Gastrocnemius medialis (tissue), 4 donors: Measurements from ENCODE around the gene CHL1.

Source experiments
- CTCF ChIP-seq, 5 experiments: fragments of 450-650 bp in 3 of 5; fragments of 200-600 bp in 2 of 5; sonication (generic) in 2 of 5; IDR thresholded peaks in 4 of 5; conservative IDR thresholded peaks in 1 of 5; 1 replicate in 4 of 5; 2 replicates in 1 of 5; pipeline ENCODE4 v1.5.1; 2016 to 2019; ENCODE audit warnings: antibody characterized with exemption in 5 of 5, mild to moderate bottlenecking in 3 of 5, moderate library complexity in 3 of 5
- POLR2A ChIP-seq, 2 donors: fragments of 450-650 bp; IDR thresholded peaks; one replicate each; pipeline ENCODE4 v1.6.1; 2017; ENCODE audit warnings: antibody characterized with exemption in 2 of 2, mild to moderate bottlenecking in 2 of 2, moderate library complexity in 2 of 2

GRCh38 chr3:364287-364686, 167.7 kb downstream of the CHL1 start:
- no peak for TF ChIP-seq CTCF (IDR thresholded peaks at IDR 0.05 in 4 of 5, conservative IDR thresholded peaks at IDR 0.05 in 1 of 5)
- TF ChIP-seq POLR2A (IDR thresholded peaks at IDR 0.05): no peak
